Stimulated activated naive CD4-positive, alpha-beta T cell treated with Interleukin-2 at 50 U/mL for 16 hours (primary cell): Measurements from ENCODE around the gene HOXA5.

Experiments
- DNase-seq: peaks from one replicate; lab custom pipeline; 2025; lab: John Stamatoyannopoulos, UW

HOXA5 gene

GRCh38 chr7:27106181-27106900, 37.1 kb downstream of the HOXA5 start:
- no peak for DNase-seq

GRCh38 chr7:27105301-27106031, 38.0 kb downstream of the HOXA5 start:
- DNase-seq: no peak

GRCh38 chr7:27104341-27105058, 39.0 kb downstream of the HOXA5 start:
- DNase-seq: no peak

GRCh38 chr7:27103489-27104226, 39.8 kb downstream of the HOXA5 start:
- DNase-seq: no peak

- DNase-seq: no peak
Observed at GRCh38 chr7:27102581-27103442, 40.7 kb downstream of the HOXA5 start, which contains the start of gene HOXA2. Gene HOXA2, minus strand, starts transcription at chr7:27102683. Its CDS starts 183 bp downstream, at chr7:27102500.

GRCh38 chr7:27101957-27102580, 41.4 kb downstream of the HOXA5 start:
- no peak for DNase-seq

- no peak for DNase-seq
Observed at GRCh38 chr7:27101171-27101956, 42.1 kb downstream of the HOXA5 start.

- no peak for DNase-seq
Observed at GRCh38 chr7:27100694-27101170, 42.7 kb downstream of the HOXA5 start.

- no peak for DNase-seq
Observed at GRCh38 chr7:27099453-27100370, 43.8 kb downstream of the HOXA5 start.

GRCh38 chr7:27098578-27099451, 44.7 kb downstream of the HOXA5 start:
- no peak for DNase-seq

GRCh38 chr7:27097686-27098577, 45.5 kb downstream of the HOXA5 start:
- DNase-seq: no peak

- no peak for DNase-seq
Observed at GRCh38 chr7:27096768-27097514, 46.5 kb downstream of the HOXA5 start.

- DNase-seq: peak; percentile 75
Observed at GRCh38 chr7:27095897-27096767, 47.3 kb downstream of the HOXA5 start, which contains the start of gene HOXA1. Gene HOXA1, minus strand, starts transcription at chr7:27096000. Its CDS starts 88 bp downstream, at chr7:27095912.

- DNase-seq: no peak
Observed at GRCh38 chr7:27095050-27095896, 48.2 kb downstream of the HOXA5 start.
